T-helper 2 cell treated with Interferon-gamma antibody and Interleukin-4, amounts not matched to agents 100 ng/mL and 5 ng/mL, for 36 hours (primary cell): Measurements from ENCODE around the gene TMEM178B. TPM values are rescaled to one million over a fixed set of nuclear protein-coding genes. Genes with fewer than 3 reads are reported as not detected.
"Not testable (repeated sequence)": the region's sequence is repeated elsewhere in the genome, so short reads cannot be mapped to it uniquely, and the experiment has no call there.

ENCODE experiments used
- intact Hi-C: fragments of 100-400 bp; cut with micrococcal nuclease; formaldehyde crosslinking; loops from one replicate; pipeline ENCODE4 v1.15.1; 2023
- total RNA-seq: library from RNA; stranded (reverse); gene quantifications from 2 replicates; pipeline ENCODE4 v1.2.3, GENCODE V29; 2022

TMEM178B gene
- total RNA-seq, 1 donor from 2014 or later = 0.80 TPM

DNA sequence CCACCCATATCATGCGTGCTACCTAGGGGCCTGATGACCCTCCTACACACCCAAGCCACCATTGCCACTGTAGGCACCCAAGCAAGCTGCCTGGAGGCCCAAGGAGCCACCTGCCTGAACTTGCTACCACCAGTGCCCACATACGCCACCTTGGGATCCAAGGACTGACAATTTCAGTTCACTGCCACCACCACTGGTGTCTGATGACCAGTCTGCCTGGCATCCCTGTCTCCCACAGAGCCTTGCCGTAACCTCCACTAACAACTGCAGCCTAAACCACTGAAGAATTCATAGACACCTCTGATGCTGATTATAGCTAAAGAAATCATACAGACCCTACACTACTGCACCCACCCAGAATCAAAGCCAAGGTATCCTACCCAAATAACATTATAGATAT, 58.8 kb downstream of the TMEM178B start:
- intact Hi-C loops = no loop called here

DNA sequence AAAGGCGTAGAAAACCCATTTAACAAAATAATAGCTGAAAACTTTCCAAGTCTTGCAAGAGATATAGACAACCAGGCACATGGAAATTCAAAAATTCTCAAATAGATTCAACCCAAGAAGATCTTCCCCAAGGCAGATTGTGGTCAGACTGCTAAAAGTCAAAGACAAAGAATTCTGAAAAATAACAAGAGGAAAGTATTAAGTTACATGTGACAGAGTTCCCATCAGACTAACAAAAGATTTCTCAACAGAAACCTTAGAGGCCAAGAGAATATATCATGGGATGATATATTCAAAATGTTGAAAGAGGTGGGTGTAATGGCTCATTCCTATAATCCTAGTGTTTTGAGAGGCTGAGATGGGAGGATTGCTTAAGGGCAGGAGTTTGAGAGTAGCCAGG, 59.8 kb downstream of the TMEM178B start:
- intact Hi-C loops = no loop called here

DNA sequence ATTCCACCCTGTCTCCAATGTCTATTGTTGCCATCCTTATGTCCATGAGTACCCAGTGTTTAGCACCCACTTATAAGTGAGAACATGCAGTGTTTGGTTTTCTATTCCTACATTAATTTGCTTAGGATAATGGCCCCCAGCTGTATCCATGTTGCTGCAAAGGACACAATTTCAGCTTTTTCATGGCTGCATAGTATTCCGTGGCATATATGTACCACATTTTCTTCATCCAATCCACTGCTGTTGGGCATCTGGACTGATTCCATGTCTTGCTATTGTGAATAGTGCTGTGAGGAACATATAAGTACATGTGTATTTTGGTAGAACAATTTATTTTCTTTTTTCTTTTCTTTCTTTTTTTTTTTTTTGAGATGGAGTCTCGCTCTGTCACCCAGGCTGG, 68.2 kb downstream of the TMEM178B start:
- intact Hi-C loops = no loop called here

DNA sequence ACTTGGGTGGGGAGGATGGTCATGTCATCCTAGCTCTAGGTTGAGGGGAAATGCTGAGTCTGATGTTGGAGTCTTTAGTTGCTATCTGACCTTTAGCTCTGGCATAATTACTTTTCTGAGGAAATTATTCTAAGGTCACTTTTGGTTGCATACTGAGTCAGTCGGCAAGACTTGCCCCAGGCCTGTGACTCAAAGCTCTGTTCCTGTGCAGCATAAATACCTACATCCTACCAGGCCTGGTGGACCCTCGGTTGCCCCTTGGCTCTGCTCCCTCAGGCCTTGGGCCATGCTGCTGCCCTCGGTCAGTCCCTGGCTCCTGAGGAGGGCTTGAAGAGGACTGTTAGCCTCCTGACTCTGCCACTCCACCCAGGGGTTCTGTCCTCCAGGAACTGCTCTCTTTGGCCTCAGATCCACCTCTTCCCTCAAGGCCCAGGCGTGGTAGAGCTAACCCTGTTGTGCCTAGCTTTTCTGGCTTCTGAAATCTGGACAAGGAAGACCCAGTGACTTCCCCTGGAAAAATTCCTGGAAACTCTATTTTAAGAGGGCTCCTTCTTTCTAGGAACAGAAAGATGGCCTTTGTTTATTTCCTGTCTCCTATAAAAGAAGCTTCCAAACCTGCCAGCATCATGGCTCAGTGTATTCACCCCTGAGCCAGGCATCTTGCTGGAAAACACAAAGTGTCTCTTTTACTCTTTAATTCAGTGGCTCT, 71.2 kb downstream of the TMEM178B start:
- intact Hi-C loops = no loop called here

DNA sequence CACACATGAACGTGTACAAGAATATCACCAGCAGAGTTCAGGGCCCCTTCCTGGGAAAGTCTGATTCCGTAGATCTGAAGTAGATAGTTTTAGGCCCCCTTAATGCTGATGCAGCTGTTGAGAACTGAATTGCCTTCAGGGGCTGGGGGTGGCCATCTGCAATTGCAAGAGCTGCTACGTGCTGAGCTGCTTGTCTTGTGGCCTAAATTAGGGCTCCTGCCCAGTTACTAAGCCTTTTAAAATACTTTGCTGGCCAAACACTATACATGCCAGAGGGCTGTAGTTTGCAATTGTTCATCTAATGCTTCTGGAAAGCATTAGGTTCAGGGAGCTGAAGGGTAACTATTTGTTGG, 71.7 kb downstream of the TMEM178B start:
- intact Hi-C loops = no loop called here

DNA sequence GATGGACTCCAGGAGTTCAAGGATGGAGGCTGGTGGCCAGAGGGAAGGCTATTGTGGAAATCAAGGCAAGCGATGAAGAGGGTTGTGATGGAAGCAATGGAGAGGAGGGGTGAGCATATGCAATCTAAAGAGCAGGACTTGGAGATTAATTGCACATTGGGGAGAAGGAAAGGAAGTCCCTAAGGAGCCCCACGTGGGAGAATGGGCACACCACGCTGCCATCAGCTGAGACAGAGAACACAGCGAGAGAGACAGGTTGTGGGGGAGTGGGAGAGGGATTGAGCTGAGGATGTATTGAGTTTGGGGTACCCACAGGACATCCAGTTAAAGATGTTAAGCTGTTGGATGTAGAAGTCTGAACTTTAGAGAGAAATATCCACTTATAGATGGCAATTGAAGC, 73.6 kb downstream of the TMEM178B start:
- intact Hi-C loops = no loop called here

DNA sequence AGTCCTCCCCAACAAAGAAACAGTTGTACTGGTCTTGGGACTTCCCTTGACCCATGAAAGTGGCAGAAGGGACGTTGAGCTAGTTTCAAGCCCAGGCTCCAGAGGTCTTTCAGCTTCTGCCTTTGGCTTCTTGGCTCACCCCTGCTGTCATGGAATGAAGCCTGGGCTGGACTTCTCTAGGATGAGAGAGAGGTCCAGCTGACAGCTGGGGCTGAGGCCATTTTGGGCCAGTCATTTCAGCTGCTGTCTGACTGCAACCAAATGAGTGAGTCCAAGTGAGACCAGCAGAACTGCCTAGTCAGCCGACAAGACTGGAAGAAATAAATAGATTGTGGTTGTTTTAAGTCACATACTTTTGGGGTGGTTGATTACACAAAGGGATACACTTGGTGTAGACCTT, 76.6 kb downstream of the TMEM178B start:
- intact Hi-C loops = no loop called here

DNA sequence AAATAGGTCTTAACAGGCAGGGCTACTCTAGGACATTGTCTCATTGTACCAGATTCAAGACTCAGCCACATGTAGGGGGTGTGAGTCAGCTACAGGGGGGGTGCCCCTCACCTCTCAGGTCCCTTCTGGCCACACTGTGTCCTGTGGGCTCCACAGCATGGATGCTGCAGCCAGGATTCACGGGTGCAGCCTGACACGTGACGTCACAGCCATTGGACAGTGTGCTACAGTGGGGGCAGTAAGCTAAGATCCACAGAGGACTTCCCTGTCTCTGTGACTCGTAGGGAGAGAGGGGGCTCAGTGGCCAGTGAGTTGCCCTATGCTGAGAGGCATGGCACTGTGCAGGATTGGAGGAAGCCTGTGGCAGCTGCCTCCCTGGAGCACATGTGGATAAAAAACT, 77.9 kb downstream of the TMEM178B start:
- intact Hi-C loops = no loop called here

DNA sequence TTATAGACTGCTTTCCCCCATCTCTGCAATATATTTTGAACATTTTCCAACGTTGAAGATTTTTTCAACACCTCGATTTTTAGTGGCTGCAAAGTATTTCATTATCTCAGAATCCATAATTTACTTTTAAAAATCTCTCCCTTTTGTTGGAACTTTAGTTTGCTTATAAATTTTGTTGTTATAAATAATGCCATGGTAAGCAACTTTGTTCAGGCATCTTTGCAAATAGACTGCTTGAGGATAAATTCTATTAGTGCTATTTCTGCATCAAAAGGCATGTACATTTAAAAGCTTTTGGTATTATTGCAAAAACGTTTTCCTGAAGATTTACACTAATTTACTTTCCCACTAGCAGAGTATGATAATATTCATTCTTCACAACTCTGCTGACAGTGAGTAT, 79.4 kb downstream of the TMEM178B start:
- intact Hi-C loops = no loop called here

DNA sequence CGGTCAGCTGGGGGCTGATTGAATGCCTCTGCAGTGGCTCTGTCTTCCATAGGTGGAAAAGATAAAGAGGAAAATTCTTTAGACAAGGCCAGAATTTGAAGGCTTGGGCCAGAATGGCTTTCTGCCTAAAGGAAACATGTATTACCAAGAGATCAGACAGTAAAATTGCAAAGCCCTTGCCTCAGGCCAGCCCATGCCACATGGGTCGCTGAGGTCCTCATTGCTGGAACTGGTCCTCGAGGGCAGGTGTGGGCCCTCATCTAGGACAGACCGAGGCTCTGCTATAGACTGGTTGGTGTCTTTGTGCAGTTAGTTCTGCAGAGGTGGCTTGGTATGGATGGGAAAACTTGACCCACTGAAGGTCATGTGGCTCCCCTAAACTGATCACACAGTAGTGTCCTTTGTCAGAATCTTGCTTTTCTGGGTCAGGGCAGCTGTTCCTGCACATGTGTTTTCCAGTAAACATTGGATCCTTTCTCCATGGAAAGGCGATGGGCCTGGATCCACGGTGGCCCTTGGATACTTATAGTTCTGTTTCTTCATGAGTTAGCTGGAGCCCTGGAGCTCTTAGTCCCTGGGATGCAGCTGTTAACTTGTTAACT, 80.4 kb downstream of the TMEM178B start:
- intact Hi-C loops = no loop called here

DNA sequence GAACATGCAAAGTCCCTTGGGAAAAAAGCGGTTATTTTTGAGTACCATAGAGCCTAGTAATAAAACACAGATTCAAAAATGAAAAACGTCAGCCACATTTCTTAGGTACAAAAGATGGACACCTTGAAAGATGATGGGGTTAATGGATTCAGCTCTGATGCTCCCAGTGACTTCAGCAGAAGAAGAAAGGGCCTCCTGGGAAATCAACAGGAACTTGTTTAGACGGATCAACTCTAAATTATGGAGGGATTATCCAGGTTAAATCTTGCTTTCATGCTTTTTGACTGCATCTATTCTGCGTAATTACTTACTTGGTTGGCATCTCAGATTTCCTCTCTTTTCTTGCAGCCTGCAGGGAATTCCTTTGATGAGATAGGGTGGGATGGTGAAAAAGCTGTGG, 82.5 kb downstream of the TMEM178B start:
- intact Hi-C loops = no loop called here

DNA sequence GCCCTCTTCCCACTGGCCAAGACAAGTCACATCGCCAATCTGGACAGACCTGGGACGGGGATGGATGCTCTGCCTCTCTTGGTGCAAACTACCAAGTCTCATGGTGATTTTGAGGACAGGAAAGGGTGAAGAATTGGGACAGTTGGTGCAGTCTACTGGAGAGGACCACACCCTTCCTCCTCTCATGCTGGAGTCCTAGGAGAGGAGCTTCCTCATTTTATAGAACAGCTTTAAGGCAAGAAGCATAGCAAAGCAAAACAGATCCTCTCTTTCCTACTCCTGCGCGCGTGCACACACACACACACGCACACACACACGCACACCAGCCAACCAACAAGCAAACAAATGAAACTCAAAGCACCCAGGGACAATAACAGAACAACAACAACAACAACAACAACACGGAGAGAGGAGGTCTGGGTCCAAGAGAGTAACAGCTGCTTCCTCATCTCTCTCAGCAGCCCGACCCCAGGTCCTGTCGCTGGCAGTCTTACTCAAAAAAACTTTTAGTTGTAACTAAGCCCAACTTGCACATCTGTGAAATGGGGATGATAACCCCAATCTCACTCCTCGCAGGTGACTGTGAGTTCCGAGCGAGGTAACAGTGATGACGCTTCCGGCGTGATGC, 83.4 kb downstream of the TMEM178B start:
- intact Hi-C loops = no loop called here

DNA sequence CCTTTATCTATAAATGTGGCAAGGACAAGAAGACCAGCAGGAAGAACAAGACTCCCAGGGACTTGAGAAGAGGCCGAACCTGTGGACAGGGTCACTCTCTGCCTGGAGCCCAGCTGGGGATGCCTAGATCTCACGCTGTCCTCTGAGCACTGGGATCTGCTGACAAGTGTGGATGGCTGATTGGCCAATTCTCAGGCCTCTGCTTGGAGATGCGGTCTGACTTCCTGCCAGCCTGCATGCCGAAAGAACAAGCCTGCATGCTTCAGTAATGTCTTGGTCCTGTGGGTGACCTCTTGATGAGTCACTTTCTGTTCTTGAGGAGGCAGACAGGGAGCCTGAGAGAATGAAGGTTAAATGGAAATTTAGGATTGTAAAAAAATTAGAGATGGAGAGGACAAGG, 84.7 kb downstream of the TMEM178B start:
- intact Hi-C loops = no loop called here

DNA sequence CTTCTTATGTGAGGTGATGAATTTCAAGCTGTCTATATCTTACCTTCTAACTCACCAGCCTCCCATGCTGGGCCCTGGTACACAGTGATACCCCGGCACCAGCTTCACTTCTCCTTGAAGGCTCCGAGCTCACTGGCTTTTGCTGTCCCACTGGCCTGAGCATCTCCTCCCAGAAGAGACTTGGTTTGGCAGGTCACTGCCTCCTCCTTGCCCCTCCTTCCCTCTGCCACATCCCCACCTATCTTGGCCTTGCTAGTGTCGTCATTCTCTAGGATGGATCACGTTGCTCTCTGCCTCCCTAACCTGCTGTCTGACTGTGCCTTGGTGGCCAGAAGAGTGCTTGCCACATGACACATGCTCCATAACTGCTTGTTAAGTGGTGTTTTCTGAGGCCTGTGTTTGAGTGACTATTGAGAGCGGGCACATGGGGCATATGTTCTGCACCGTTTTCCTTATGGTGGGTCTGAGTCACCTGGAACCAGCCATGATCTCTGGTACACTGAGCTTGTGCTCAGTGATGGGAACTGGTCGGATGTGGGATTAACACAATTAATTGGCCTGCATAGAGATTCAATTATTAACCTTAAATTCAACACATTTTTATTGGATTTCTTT, 86.5 kb downstream of the TMEM178B start:
- intact Hi-C loops = no loop called here

DNA sequence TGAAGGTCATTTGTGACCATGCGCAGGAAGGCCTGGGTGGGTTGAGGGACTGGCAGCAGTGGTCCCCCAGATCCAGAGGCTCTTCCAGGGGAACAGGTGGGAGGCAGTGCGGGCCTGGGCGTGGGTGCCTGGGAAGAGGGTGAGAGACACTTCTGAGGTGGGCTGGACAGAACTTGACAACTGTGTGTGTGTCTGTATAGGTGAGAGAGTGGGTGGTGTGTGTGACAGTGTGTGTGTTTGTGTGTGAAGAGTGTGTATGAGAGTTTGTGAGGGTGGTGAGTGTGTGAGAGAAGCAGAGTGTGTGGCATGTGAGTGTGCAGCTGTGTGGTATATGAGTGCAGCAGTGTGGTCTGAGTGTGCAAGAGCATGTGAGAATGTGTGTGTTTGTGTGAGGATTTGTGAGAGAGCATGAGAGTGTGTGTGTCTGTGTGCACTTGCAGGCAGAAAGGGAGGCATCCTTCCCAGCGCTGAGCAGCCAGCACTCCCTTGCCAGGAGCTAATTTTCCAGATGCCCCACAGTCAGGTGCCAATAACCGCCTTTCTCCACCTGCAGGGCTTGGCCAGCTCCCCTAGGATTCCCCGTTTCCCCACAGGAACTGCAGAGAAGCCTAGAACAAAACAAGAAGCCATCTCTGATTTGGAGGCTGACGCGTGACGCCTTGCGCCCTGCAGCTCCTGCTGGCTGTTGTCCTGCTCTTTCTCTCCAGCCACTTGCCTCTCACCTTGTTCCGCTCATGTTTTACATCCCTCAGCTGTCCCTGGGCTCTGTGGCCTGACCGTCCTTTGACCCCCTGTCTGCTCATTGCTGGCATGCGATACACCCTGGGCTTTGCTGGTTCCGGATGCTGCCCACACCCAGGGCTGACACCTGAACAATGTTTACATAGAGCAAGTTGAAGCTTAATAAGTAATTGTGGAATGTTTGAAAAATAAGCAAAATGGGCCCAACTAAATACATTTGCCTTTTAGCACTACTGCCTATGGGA, 88.0 kb downstream of the TMEM178B start:
- intact Hi-C loops = no loop called here

DNA sequence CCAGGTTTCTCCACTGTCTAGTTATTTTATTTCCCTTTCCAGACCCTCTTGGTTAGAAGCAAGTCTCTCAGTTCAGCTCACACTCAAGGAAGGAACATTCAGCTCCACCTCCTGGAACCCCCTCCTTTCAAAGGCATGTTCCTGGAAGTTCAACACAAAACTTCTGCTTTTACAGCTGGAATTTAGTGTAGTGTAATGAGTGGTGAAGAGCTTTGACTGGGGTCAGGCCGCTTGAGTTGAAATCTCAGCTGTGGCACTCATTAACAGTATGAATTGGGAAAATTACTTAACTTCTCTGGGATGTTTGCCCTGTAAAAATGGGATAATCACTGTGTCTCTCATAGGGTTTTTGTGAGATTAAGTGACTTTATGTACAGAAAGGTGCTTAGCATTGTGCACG, 91.7 kb downstream of the TMEM178B start:
- intact Hi-C loops = no loop called here

DNA sequence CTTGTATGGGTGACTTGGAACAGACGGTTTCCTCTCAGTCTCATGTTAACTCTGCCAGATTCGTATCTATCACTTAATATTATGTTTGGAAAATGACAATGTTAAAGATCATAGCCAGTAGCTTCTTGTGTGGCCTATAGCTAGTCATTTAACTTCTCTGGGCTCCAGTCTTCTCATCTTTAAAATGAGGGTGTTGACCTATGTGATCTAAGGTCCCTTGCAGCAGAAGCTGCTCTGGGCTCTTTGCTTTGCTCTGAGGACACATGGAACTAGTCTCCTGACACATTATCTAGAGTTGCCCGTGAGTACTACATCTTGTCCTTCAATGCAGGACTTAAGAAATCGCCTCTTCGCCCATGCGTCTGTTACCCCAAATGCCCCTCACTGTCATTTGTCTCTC, 93.1 kb downstream of the TMEM178B start:
- intact Hi-C loops = no loop called here

DNA sequence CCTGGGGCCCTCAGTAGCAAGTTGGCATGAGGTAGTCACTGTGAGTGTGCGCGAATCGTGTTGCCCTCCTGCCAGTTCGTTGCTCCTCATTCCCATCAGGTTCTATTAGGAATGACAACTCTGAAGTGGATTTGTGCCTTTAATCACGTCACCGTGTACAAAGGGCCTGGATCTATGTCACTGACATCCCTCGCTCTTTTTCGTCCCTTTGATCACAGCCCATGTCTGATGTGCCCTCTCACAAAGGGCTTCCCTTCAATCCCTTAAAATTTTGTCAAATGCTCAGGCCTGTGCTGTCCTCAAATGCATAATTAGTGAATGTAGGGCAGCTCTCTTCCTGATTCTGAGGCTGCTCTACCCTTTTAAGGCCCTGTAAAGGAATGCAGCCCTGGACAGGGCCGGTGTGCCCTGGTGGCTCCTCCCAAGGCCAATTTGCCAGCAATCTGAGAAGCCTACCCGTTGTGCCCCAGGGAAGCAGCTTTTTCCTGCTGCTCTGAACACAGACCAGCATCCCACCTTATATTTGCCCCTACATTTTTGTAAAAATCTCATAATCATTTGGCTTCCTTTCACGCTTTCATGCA, 93.6 kb downstream of the TMEM178B start:
- intact Hi-C loops = no loop called here

DNA sequence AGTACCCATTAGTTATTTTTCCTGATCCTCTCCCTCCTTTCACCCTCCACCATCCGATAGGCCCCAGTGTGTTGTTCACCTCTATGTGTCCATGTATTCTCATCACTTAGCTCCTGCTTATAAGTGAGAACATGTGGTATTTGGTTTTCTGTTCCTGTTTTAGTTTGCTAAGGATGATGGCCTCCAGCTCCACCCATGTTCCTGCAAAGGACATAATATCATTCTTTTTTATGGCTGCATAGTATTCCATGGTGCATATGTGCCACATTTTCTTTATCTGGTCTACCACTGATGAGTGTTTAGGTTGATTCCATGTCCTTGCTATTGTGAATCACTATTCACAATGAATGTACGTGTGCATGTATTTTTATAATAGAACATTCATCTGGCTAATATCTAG, 95.3 kb downstream of the TMEM178B start:
- intact Hi-C loops = not testable (repeated sequence)

DNA sequence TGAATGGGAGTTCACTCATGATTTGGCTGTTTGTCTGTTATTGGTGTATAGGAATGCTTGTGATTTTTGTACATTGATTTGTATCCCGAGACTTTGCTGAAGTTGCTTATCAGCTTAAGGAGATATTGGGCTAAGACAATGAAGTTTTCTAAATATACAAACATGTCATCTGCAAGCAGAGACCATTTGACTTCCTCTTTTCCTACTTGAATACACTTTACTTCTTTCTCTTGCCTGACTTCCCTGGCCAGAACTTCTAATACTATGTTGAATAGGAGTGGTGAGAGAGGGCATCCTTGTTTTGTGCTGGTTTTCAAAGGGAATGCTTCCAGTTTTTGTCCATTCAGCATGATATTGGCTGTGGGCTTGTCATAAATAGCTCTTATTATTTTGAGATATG, 101.9 kb downstream of the TMEM178B start:
- intact Hi-C loops = not testable (repeated sequence)

DNA sequence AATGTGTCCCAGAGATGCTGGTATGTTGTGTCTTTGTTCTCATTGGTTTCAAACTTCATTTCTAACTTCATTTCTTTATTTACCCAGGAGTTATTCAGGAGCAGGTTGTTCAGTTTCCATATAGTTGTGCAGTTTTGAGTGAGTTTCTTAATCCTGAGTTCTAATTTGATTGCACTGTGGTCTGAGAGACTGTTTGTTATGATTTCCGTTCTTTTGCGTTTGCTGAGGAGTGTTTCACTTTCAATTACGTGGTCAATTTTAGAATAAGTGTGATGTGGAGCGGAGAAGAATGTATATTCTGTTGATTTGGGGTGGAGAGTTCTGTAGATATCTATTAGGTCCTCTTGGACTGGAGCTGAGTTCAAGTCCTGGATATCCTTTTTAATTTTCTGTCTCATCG, 103.3 kb downstream of the TMEM178B start:
- intact Hi-C loops = not testable (repeated sequence)
